Measurements from ENCODE around the gene IL7R. TPM values are rescaled to one million over a fixed set of nuclear protein-coding genes. Genes with fewer than 3 reads are reported as not detected.
A peak's percentile ranks its signal among the peaks of the same experiment; 100 is the strongest.

Gene IL7R
- total and polyA plus RNA-seq, 10 of the 15 experiments (the other 5 are each of a cell fraction or from before 2014, with no cell fraction given) = 0.40 to 21.1 (median 0.85) TPM

GRCh38 chr5:35884191-35884769, 27.6 kb downstream of the IL7R start (continued):
- TF ChIP-seq ZNF592 (IDR thresholded peaks at IDR 0.05) (no peak), NKRF (conservative IDR thresholded peaks at IDR 0.05) (no peak), NR2F1 (conservative IDR thresholded peaks at IDR 0.05) (0 out of 2 replicates have a peak, but pooled peaks have one; percentile 34), IKZF2 (IDR thresholded peaks at IDR 0.05) (peak; percentile 68 to 71; a peak in 3 of 4 replicates), ZBTB11 (CRISPR knock-in tag; IDR thresholded peaks at IDR 0.05) (no peak), NBN (IDR thresholded peaks at IDR 0.05) (no peak)

Data from GM12878 (cell line).